IMR-90 (cell line): ENCODE measurements around the gene ERC2. TPM values are rescaled to one million over a fixed set of nuclear protein-coding genes. Genes with fewer than 3 reads are reported as not detected.
A peak's percentile ranks its signal among the peaks of the same experiment; 100 is the strongest.

Experiments used
- ATAC-seq: fragments of 200-7000 bp; cut with Tn5 transposase; 2 replicates; pipeline ENCODE4 v1.9.1; 2020; ENCODE audit warnings: low read depth, mild to moderate bottlenecking, moderate library complexity
- BruUV-seq: library from RNA; stranded (reverse); fragments of 400-500 nt; replicated peaks from 2 replicates; lab custom pipeline; 2021; lab: Mats Ljungman, UMichigan
- CTCF ChIA-PET: fragments of 300-600 bp; formaldehyde crosslinking; extraction: SDS; loops from one replicate; lab custom pipeline; 2021; ENCODE audit warnings: antibody characterized with exemption; lab: Yijun Ruan, JAX
- POLR2A ChIA-PET: fragments of 300-600 bp; sonication (Branson Sonifier 250); formaldehyde crosslinking; loops from one replicate; lab custom pipeline; 2022; ENCODE audit warnings: antibody characterized with exemption; ENCODE audit not compliant: unreplicated experiment; lab: Charles Lee
- DNase-seq: peaks from one replicate; pipeline ENCODE4 v3.0.0; 2013
- H2AFZ ChIP-seq: replicated peaks from 2 replicates; pipeline ENCODE3; 2013; ENCODE audit warnings: low read length, mild to moderate bottlenecking; ENCODE audit not compliant: poor library complexity
- H2AK5ac ChIP-seq: 2 replicates; pipeline ENCODE4 v1.6.1; 2013; ENCODE audit warnings: low read depth, low read length, inconsistent platforms
- H2AK9ac ChIP-seq: replicated peaks from 2 replicates; pipeline ENCODE3; 2013; ENCODE audit warnings: mild to moderate bottlenecking, low read depth, low read length, moderate library complexity; ENCODE audit not compliant: poor library complexity
- H2BK120ac ChIP-seq: 2 replicates; pipeline ENCODE4 v1.6.1; 2013; ENCODE audit warnings: low read depth, low read length, inconsistent platforms
- H2BK15ac ChIP-seq: 3 replicates; pipeline ENCODE4 v1.6.1; 2013; ENCODE audit warnings: low read depth, low read length, inconsistent platforms
- H2BK20ac ChIP-seq: 2 replicates; pipeline ENCODE4 v1.6.1; 2013; ENCODE audit warnings: low read depth, mild to moderate bottlenecking, inconsistent platforms, low read length, moderate library complexity
- H2BK5ac ChIP-seq: 2 replicates; pipeline ENCODE4 v1.6.1; 2013; ENCODE audit warnings: mild to moderate bottlenecking, low read depth, low read length, inconsistent platforms; ENCODE audit not compliant: poor library complexity, severe bottlenecking
- H3K14ac ChIP-seq: replicated peaks from 2 replicates; pipeline ENCODE4 v1.6.1; 2013; ENCODE audit warnings: low read depth, low read length, inconsistent platforms
- H3K18ac ChIP-seq: 2 replicates; pipeline ENCODE4 v1.6.1; 2013; ENCODE audit warnings: low read depth, low read length, control low read depth
- H3K23ac ChIP-seq: 2 replicates; pipeline ENCODE4 v1.6.1; 2013; ENCODE audit warnings: low read depth, low read length, inconsistent platforms
- H3K27ac ChIP-seq: 2 replicates; pipeline ENCODE4 v1.5.1; 2013; ENCODE audit warnings: mild to moderate bottlenecking, control low read depth, low read length; ENCODE audit not compliant: insufficient read depth
- H3K27me3 ChIP-seq: 2 replicates; pipeline ENCODE4 v1.6.1; 2013; ENCODE audit warnings: low read length; ENCODE audit not compliant: control insufficient read depth, insufficient read depth
- H3K36me3 ChIP-seq: 2 replicates; pipeline ENCODE4 v1.6.1; 2013; ENCODE audit warnings: low read length, mixed read lengths; ENCODE audit not compliant: control insufficient read depth, insufficient read depth
- H3K4ac ChIP-seq: 2 replicates; pipeline ENCODE4 v1.6.1; 2013; ENCODE audit warnings: low read depth, low read length, inconsistent platforms
- H3K4me1 ChIP-seq: 2 replicates; pipeline ENCODE4 v1.6.1; 2013; ENCODE audit warnings: low read length, mixed read lengths; ENCODE audit not compliant: control insufficient read depth, insufficient read depth
- H3K4me2 ChIP-seq: 2 replicates; pipeline ENCODE4 v1.6.1; 2013; ENCODE audit warnings: low read depth, mild to moderate bottlenecking, control low read depth, low read length, moderate library complexity
- H3K4me3 ChIP-seq: 2 replicates; pipeline ENCODE4 v1.5.1; 2013; ENCODE audit warnings: low read depth, mild to moderate bottlenecking, control low read depth, low read length, moderate library complexity; ENCODE audit not compliant: insufficient read depth
- H3K56ac ChIP-seq: 2 replicates; pipeline ENCODE4 v1.6.1; 2013; ENCODE audit warnings: low read length, inconsistent platforms; ENCODE audit not compliant: insufficient read depth; ENCODE audit errors: extremely low read depth
- H3K79me1 ChIP-seq, 2 experiments: 2 replicates each; pipeline ENCODE4 v1.6.1; 2013; ENCODE audit warnings: low read length in 2 of 2, inconsistent platforms in 1 of 2, low read depth in 1 of 2
- H3K9ac ChIP-seq: 2 replicates; pipeline ENCODE4 v1.6.1; 2013; ENCODE audit warnings: low read depth, low read length, control low read depth
- H3K9me1 ChIP-seq: 2 replicates; pipeline ENCODE4 v1.6.1; 2013; ENCODE audit warnings: low read length, inconsistent platforms; ENCODE audit not compliant: insufficient read depth
- H3K9me3 ChIP-seq: 2 replicates; pipeline ENCODE4 v1.6.1; 2013; ENCODE audit warnings: low read length; ENCODE audit not compliant: control insufficient read depth, insufficient read depth
- H4K20me1 ChIP-seq: 2 replicates; pipeline ENCODE4 v1.6.1; 2013; ENCODE audit warnings: low read length, inconsistent platforms; ENCODE audit not compliant: insufficient read depth
- H4K5ac ChIP-seq: 2 replicates; pipeline ENCODE4 v1.6.1; 2013; ENCODE audit warnings: mild to moderate bottlenecking, low read depth, low read length, control low read depth
- H4K8ac ChIP-seq, 2 experiments: 2 replicates each; pipeline ENCODE4 v1.6.1; 2013; ENCODE audit warnings: low read depth in 2 of 2, low read length in 2 of 2, control low read depth in 1 of 2, inconsistent platforms in 1 of 2
- H4K91ac ChIP-seq: 2 replicates; pipeline ENCODE4 v1.6.1; 2013; ENCODE audit warnings: low read depth, low read length, inconsistent platforms; ENCODE audit not compliant: insufficient read depth
- BHLHE40 ChIP-seq: fragments of 150-350 bp; IDR thresholded peaks from 2 replicates; pipeline ENCODE4 v1.6.1; 2016; ENCODE audit warnings: mild to moderate bottlenecking, low read depth, low read length
- MAFK ChIP-seq: IDR thresholded peaks from 2 replicates; pipeline ENCODE4 v1.6.1; 2012; ENCODE audit warnings: low read depth, low read length, improper control_type of control experiment
- MAZ ChIP-seq: IDR thresholded peaks from 2 replicates; pipeline ENCODE4 v1.6.1; 2012; ENCODE audit warnings: low read depth, mild to moderate bottlenecking, low read length, improper control_type of control experiment, moderate library complexity, borderline replicate concordance
- MXI1 ChIP-seq: IDR thresholded peaks from 2 replicates; pipeline ENCODE4 v1.6.1; 2012; ENCODE audit warnings: low read depth, mild to moderate bottlenecking, low read length, moderate library complexity, borderline replicate concordance
- SMC3 ChIP-seq: fragments of 150-350 bp; IDR thresholded peaks from 2 replicates; pipeline ENCODE4 v1.6.1; 2016; ENCODE audit warnings: low read depth, mild to moderate bottlenecking, antibody characterized with exemption, low read length, moderate library complexity
- WGBS, 2 experiments: methylation state at CpG; one replicate each; pipeline versions ENCODE4 v1.1.5 to v1.1.7; 2013; ENCODE audit warnings: missing lambda C conversion rate in 2 of 2; ENCODE audit not compliant: insufficient read length in 1 of 2; ENCODE audit errors: extremely low coverage in 2 of 2; 5-methylcytosine and 5-hydroxymethylcytosine counted together
- dilution Hi-C: fragments of 300-500 bp; cut with HindIII; formaldehyde crosslinking; loops from one replicate; pipeline ENCODE4 v1.14.3; 2018; ENCODE audit warnings: low sequenced_read_pairs; ENCODE audit not compliant: unreplicated experiment
- in situ Hi-C: fragments of 300-500 bp; cut with MboI; formaldehyde crosslinking; loops from 3 replicates; pipeline ENCODE4 v1.14.3; 2019; ENCODE audit warnings: low sequenced_read_pairs, inconsistent platforms, mixed read lengths
- intact Hi-C: fragments of 100-400 bp; cut with micrococcal nuclease; formaldehyde crosslinking; loops from 2 replicates; pipeline ENCODE4 v1.10.0; 2022
- polyA plus RNA-seq, 3 experiments: library from polyadenylated mRNA; depleted of rRNA; stranded (reverse); fragments of >200 nt; gene quantifications; 2 replicates each; pipeline ENCODE4 v1.2.3, GENCODE V29; 2012; ENCODE audit warnings: low replicate concordance in 1 of 3
- total RNA-seq: library from RNA; depleted of rRNA; stranded (reverse); fragments of >200 nt; gene quantifications from 2 replicates; pipeline ENCODE4 v1.2.3, GENCODE V29; 2012
- TF ChIP-seq, protein P1 (sequence below): fragments of 150-350 bp; IDR thresholded peaks from 2 replicates; pipeline ENCODE4 v1.6.1; 2016; ENCODE audit warnings: low read depth, mild to moderate bottlenecking, low read length, moderate library complexity, borderline replicate concordance

The ERC2 gene
- total and polyA plus RNA-seq, 2 of the 4 experiments (the other 2 are of a cell fraction) = 0.17 to 0.18 TPM

DNA sequence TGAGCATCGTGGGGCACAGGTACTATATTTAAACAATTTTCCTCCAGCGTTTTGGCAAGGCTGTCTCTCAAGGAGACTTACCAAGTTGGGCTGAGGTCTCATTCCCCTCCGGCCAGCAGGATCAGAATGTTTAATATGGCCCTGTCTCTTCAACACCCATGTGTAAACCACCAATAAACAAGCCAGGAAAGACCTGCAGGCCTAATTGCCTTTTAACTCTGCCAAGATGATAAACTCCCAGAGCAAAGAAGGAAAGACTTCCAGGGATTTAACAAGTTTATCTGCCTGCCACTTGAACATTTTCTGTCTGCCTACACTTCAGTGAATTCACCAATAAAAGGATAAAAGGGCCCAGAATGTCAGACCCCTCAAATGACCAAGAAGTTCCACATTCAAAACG lies 850.9 kb downstream of the ERC2 start:
- Histone ChIP-seq H3K23ac (no peak overlapping the region), H3K9me3 (no peaks in the 10 kb centered on the region), H4K91ac (0 out of 2 replicates have a peak overlapping the region, but pooled peaks have one; percentile 4), H4K20me1 (no peaks in the 10 kb centered on the region), H3K9ac (no peak overlapping the region), H2AK9ac (no peak overlapping the region), H3K18ac (no peak overlapping the region), H3K56ac (no peak overlapping the region), H2AFZ (no peak overlapping the region), H4K5ac (no peak overlapping the region; the same call in 1 of the 2 replicates), H3K27me3 (no peaks in the 10 kb centered on the region), H2BK5ac (no peak overlapping the region), H2AK5ac (no peak overlapping the region), H2BK20ac (no peak overlapping the region; the same call in 1 of the 2 replicates), H3K4me2 (no peak overlapping the region), H3K9me1 (peaks cover 8% of the 10 kb centered on the region), H3K14ac (no peak overlapping the region), H2BK15ac (0 out of 3 replicates have a peak overlapping the region, but pooled peaks have one; percentile 12), H4K8ac (no peak overlapping the region), H3K4me3 (no peak overlapping the region), H3K79me1 (no peaks in the 10 kb centered on the region), H3K4ac (no peak overlapping the region), H3K4me1 (peaks cover 11% of the 10 kb centered on the region), H2BK120ac (no peak overlapping the region; the same call in 1 of the 2 replicates), H3K36me3 (no peaks in the 10 kb centered on the region), H3K27ac (no peak overlapping the region)
- intact Hi-C loops (no loop called here), in situ Hi-C loops (no loop called here), dilution Hi-C loops (no loop called here)
- no TSS peak for BruUV-seq
- CTCF ChIA-PET = interaction anchor here (0.6 kb wide), 1 partner anchor 64 kb away, joined by 3 read pairs; no protein-coding TSS in a partner anchor
- WGBS, 2 experiments = 80% methylated on average over 1 of the region's 4 CpGs; no CpG with 5 or more reads in 1 of the 2 experiments
- TF ChIP-seq, protein P1, sequence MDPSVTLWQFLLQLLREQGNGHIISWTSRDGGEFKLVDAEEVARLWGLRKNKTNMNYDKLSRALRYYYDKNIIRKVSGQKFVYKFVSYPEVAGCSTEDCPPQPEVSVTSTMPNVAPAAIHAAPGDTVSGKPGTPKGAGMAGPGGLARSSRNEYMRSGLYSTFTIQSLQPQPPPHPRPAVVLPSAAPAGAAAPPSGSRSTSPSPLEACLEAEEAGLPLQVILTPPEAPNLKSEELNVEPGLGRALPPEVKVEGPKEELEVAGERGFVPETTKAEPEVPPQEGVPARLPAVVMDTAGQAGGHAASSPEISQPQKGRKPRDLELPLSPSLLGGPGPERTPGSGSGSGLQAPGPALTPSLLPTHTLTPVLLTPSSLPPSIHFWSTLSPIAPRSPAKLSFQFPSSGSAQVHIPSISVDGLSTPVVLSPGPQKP = no peak
- no peak for TF ChIP-seq MAFK
- no peak for TF ChIP-seq MXI1
- TF ChIP-seq BHLHE40 = no peak
- no peak for TF ChIP-seq SMC3
- TF ChIP-seq MAZ = no peak
- ATAC-seq (no peak), DNase-seq (no peak)
- POLR2A ChIA-PET = no interaction called here
